ENCODE data around the gene B4GALNT4.
"Not testable (repeated sequence)": the region's sequence is repeated elsewhere in the genome, so short reads cannot be mapped to it uniquely, and the experiment has no call there.

The B4GALNT4 gene, protein sequence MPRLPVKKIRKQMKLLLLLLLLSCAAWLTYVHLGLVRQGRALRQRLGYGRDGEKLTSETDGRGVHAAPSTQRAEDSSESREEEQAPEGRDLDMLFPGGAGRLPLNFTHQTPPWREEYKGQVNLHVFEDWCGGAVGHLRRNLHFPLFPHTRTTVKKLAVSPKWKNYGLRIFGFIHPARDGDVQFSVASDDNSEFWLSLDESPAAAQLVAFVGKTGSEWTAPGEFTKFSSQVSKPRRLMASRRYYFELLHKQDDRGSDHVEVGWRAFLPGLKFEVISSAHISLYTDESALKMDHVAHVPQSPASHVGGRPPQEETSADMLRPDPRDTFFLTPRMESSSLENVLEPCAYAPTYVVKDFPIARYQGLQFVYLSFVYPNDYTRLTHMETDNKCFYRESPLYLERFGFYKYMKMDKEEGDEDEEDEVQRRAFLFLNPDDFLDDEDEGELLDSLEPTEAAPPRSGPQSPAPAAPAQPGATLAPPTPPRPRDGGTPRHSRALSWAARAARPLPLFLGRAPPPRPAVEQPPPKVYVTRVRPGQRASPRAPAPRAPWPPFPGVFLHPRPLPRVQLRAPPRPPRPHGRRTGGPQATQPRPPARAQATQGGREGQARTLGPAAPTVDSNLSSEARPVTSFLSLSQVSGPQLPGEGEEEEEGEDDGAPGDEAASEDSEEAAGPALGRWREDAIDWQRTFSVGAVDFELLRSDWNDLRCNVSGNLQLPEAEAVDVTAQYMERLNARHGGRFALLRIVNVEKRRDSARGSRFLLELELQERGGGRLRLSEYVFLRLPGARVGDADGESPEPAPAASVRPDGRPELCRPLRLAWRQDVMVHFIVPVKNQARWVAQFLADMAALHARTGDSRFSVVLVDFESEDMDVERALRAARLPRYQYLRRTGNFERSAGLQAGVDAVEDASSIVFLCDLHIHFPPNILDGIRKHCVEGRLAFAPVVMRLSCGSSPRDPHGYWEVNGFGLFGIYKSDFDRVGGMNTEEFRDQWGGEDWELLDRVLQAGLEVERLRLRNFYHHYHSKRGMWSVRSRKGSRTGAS

GRCh38 chr11:369336-370018, at the start of gene B4GALNT4:
TSS of gene B4GALNT4 (plus strand) at chr11:369499. CDS start at chr11:369804, 305 bp downstream.
- peak; percentile 24 for DNase-seq (ENCODE audit: low read depth)

DNA sequence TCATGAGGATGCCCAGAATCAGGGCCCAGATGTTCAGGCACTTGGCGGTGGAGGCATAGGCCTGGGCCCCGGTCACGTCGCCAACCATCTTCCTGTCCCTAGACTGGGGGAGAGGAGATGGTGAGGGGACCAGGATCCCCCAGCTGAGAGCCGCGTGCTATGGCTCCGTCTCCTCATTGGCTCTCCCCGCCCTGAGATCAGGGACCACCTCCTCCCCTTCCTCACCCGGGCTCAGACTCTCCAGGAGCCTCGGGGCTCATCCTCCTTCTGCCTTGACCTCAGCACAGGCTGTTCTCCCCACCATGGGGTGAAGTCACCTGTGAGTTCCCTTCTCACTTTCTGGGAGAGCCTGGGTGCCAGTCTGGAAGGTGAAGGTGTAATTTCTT, 49.4 kb upstream of the B4GALNT4 start:
- not testable (repeated sequence) for DNase-seq (ENCODE audit: low read depth)

- no peak for DNase-seq (ENCODE audit: low read depth)
These were observed 45.1 kb upstream of the B4GALNT4 start for GRCh38 chr11:324156-324555.

DNA sequence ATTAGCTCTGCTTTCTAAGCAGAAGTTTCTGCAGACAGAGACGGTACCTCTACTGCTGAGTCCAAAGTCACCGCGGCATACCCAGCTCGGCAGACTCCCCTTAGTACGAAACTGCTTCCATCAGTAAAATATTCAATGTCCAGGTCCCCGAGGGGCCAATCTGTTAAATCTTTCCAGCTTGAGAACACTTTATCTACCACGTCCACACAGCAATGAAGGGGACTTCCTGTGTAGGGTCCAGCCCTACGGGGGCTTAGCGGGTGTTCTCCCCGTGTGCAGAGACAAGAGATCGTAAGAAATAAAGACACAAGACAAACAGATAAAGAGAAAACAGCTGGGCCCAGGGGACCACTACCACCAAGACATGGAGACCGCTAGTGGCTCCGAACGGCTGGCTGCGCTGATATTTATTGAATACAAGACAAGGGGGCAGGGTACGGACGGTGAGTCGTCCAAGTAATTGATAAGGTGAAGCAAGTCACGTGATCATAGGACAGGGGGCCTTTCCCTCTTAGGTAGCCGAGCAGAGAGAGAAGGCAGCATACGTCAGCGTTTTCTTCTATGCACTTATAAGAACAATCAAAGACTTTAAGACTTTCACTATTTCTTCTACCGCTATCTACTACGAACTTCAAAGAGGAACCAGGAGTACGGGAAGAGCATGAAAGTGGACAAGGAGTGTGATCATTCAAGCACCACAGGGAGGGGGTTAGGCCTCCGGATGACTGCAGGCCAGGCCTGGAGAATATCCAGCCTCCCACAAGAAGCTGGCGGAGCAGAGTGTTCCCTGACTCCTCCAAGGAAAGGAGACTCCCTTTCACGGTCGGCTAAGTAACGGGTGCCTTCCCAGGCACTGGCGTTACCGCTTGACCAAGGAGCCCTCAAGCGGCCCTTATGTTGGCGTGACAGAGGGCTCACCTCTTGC, 44.4 kb upstream of the B4GALNT4 start:
- not testable (repeated sequence) for DNase-seq (ENCODE audit: low read depth)

DNA sequence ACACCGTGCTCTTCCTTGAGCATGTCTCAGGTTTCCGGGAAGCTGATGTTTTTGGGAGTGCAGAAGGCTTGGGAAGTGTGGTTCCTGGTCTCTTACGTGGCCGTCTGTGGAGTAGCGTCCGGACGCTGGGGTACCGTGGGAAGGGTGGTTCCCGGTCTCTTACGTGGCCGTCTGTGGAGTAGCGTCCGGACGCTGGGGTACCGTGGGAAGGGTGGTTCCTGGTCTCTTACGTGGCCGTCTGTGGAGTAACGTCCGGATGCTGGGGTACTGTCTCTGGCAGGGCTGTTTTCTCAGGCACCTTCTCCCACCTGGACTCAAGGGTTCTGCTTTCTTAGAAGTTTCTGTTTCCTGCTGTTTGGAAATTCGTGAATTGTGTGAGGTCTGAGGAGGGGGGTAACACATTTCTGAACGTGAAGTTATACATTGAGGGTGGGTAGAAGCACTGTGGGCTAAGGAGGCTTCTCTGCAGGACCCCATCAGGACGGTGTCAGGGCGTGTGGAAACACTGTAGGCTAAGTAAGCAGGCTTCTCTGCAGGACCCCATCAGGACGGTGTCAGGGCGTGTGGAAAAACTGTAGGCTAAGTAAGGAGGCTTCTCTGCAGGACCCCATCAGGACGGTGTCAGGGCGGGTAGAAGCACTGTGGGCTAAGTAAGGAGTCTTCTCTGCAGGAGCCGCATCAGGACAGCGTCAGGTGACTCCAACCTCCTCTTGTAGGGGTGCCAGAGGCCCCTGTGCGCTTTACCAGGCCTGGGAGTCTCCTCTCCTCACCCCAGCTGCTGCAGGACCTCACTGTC, 43.3 kb upstream of the B4GALNT4 start:
- no peak for DNase-seq (ENCODE audit: low read depth)

GRCh38 chr11:326592-326841, 42.8 kb upstream of the B4GALNT4 start:
- no peak for DNase-seq (ENCODE audit: low read depth)

DNA sequence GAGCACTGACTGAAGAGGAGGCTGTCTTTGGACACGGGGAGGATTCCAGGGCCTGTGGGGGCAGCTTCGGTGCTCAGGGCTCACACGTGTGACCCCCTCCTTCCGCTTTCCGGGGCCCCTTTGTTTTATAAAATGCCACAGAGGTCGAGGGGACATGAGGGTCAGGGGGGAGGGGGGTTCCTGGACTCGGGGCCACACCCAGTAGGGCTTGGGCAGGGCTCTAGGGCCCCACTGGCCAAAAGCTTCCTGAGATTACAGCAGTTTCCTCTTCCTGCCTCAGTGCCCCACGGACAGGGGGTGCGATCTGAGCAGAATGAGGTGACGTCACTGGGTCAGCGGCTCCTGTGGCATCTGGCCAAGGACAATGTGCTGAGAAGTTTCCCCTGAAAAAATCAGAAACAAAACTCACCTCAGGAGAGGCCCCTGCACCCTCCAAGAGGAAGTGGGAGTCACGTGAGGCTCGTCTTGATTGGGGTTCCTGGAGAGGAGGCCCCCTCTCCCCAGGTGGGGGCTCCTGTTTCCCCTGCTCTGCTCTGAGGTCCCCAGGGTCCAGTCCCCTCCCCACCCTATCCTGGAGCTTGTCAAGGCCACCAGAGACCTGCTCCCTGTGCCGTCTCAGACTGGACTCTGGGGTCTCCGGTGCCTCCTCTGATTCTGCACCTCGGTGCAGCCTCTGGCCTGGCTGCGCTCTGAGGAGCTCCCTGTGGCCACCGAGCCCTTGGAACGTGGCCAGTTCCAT, 42.3 kb upstream of the B4GALNT4 start:
- peak; percentile 48 for DNase-seq (ENCODE audit: low read depth)

DNA sequence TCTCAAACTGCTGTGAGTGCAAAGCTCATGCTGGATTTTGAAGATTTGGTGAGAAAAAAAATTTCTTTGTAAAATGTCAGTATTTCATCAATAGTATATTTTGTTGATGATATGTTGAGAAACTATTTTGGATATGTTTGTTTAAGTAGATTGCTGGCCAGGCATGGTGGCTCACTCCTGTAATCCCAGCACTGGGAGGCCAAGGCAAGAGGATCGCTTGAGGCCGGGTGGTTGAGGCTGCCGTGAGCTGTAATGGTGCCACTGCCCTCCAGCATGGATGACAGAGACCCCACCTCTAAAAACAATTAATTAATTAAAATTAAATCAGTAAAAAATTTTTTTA, 41.7 kb upstream of the B4GALNT4 start:
- DNase-seq (ENCODE audit: low read depth) = no peak

- no peak for DNase-seq (ENCODE audit: low read depth)
These were observed 41.3 kb upstream of the B4GALNT4 start for GRCh38 chr11:328012-328411.

GRCh38 chr11:328516-329100, 40.7 kb upstream of the B4GALNT4 start:
- not testable (repeated sequence) for DNase-seq (ENCODE audit: low read depth)

DNA sequence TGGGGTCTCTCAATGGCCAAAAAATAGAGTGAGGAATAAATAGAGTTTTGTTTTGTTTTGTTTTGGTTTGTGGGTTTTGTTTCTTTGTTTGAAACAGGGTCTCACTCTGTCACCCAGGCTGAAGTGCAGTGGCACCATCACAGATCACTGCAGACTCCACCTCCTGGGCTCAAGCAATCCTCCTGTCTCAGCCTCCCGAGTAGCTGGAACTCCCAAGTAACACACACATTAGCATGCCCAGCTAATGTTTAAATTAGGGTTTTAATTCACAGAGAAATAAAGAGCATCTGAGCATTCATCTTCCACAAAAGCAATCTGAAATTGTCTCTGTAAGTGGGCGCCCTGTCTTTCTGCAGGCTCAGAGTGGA, 39.4 kb upstream of the B4GALNT4 start:
- DNase-seq (ENCODE audit: low read depth) = no peak

DNA sequence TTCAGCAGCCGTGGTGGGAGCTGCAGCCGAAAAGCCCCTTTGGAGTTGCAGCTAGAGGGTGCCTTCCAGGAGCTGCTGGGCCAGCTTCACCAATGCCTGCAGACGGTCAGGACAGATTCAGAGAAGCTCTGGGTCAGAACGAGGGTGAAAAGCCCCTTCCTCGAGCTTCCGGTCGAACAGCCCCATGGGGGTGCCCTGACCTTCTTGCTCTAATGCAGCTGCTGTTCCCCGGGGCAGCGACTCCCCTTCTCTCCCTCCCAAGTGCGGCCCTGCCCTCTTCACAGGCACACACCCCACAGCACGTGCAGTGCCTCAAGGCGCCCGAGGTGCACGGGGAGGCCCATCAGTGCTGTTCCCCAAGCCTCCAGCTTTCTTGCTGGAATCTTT, 39.0 kb upstream of the B4GALNT4 start:
- no peak for DNase-seq (ENCODE audit: low read depth)

GRCh38 chr11:330694-331357, 38.5 kb upstream of the B4GALNT4 start:
- no peak for DNase-seq (ENCODE audit: low read depth)

DNA sequence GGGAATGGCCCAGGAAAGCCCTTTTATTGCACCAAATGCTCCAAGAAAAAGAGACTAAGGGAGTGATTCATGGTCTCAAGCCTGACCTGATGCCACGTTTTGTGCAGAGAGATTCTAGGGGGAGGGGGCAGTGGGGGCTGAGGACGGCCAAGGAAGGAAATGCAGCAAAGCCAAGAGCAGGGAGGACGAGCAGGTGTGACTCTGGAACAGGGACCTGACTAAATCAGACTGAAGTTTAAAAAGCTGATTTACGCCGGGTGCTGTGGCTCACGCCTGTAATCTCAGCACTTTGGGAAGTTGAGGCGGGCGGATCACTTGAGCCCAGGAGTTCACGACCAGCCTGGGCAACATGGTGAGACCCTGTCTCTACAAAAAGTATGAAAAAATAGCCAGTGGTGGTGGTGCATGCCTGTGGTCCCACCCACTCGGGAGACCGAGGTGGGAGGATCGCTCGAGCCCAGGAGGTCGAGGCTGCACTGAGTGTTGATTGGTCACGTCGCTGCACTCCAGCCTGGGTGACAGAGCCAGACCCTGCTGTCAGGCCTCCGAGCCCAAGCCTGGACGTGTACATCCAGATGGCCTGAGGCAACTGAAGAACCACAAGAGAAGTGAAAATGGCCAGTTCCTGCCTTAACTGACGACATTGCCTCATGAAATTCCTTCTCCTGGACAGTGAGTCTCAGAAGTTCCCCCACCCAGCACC, 37.8 kb upstream of the B4GALNT4 start:
- DNase-seq (ENCODE audit: low read depth) = no peak

DNA sequence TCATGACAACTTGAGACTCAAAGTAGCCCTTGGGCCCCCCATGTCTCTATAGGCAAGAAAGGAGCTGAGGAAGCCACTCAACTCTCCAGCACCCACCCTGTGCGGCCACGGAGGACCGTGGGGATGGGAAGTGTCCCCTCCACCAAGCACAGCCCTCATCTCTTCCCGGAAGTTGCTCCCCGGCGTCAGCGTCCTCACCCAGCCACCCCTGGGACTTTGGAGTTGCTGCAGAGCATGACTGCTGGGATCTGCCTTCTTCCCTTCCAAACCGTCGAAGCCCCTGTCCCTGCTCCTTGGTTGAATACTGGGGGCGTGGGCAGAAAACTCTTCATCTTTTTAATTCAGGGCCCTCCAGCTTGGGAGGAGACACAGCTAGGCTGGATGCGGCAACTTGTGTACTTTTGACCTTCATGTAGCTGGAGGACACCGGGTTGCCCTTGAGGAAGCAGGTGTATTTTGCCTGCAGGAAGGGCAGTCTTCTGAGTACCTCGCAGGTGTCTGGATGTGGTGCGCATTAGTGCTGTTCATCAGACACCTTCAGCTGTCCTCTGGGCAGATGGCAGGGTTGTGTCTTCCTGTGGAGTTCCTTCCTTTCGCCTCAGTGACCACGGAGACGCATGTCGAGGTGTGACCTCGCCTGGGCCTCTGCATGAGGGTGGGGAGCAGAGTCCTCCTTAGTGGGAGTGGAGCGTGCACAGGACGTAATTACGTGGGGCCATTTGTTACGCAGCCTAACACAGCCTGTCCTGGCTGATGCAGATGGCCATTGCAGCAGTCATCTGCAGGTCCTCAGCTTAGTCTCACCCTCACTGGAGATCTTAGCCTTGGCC, 36.4 kb upstream of the B4GALNT4 start:
- DNase-seq (ENCODE audit: low read depth) = no peak

DNA sequence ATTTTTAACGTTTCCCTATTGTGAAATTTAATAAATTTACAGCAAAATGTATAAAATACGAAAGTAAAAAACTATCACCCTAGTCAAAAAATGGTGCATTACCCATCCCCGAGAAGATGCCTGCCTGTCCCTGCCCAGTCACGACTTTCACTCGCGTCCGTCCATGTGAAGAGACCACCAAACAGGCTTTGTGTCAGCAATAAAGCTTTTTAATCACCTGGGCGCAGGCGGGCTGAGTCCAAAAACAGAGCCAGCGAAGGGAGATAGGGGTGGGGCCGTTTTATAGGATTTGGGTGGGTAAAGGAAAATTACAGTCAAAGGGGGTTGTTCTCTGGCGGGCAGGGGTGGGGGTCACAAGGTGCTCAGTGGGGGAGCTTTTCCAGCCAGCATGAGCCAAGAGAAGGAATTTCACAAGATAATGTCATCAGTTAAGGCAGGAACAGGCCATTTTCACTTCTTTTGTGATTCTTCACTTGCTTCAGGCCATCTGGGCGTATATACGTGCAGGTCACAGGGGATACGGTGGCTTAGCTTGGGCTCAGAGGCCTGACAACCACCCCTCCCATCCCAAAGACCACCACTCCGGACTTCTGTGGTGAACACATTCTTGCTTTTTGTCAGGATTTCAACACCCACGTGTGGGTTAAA, 35.6 kb upstream of the B4GALNT4 start:
- DNase-seq (ENCODE audit: low read depth) = not testable (repeated sequence)

Data from activated T-cell treated with anti-CD3 and anti-CD28 coated beads for 1 hour (primary cell).